Activated CD8-positive, alpha-beta T cell treated with anti-CD3 and anti-CD28 coated beads, Interleukin-2, amount 10 ng/mL, durations not matched to agents 7 days and 5 days (primary cell): ENCODE results near the gene USP17L22. TPM values are rescaled to one million over a fixed set of nuclear protein-coding genes. Genes with fewer than 3 reads are reported as not detected.
"Not testable (repeated sequence)": the region's sequence is repeated elsewhere in the genome, so short reads cannot be mapped to it uniquely, and the experiment has no call there.

Experiments
- ATAC-seq: fragments of 150-1000 bp; cut with Tn5 transposase; one replicate; pipeline ENCODE4 v1.10.0; 2021; ENCODE audit warnings: moderate library complexity
- CTCF ChIA-PET: fragments of 350-600 bp; sonication (Branson Sonifier 250); formaldehyde crosslinking; loops from one replicate; lab custom pipeline; 2021; ENCODE audit warnings: antibody characterized with exemption; lab: Charles Lee
- POLR2A ChIA-PET: fragments of 350-600 bp; sonication (Branson Sonifier 250); formaldehyde crosslinking; loops from one replicate; lab custom pipeline; 2021; ENCODE audit warnings: antibody characterized with exemption; lab: Charles Lee
- DNase-seq: peaks from one replicate; pipeline ENCODE4 v3.0.0-alpha.2; 2020
- H3K27ac Mint-ChIP-seq: one replicate; pipeline ENCODE4 v1.8.0; 2021; ENCODE audit warnings: mild to moderate bottlenecking, mixed read lengths
- H3K27me3 Mint-ChIP-seq: one replicate; pipeline ENCODE4 v1.8.0; 2021; ENCODE audit warnings: low read depth, mixed read lengths
- H3K36me3 Mint-ChIP-seq: one replicate; pipeline ENCODE4 v1.8.0; 2021; ENCODE audit warnings: low read depth, mixed read lengths
- H3K4me1 Mint-ChIP-seq: one replicate; pipeline ENCODE4 v1.8.0; 2021; ENCODE audit warnings: low read depth, mixed read lengths
- H3K4me3 Mint-ChIP-seq: one replicate; pipeline ENCODE4 v1.8.0; 2021; ENCODE audit warnings: mild to moderate bottlenecking, mixed read lengths
- H3K9me3 Mint-ChIP-seq: one replicate; pipeline ENCODE4 v1.8.0; 2022; ENCODE audit warnings: mixed read lengths; ENCODE audit not compliant: insufficient read depth
- total RNA-seq, 2 experiments: library from RNA; stranded (reverse); gene quantifications; one replicate each; pipeline ENCODE4 v1.2.3, GENCODE V29; 2021

USP17L22 gene
- total RNA-seq, 2 experiments from 2014 or later: not detected

GRCh38 chr4:9271719-9272118 lies 4.3 kb downstream of the USP17L22 start:
- POLR2A ChIA-PET, CTCF ChIA-PET, ATAC-seq, H3K27ac Mint-ChIP-seq, H3K4me1 Mint-ChIP-seq, H3K9me3 Mint-ChIP-seq, H3K4me3 Mint-ChIP-seq, H3K27me3 Mint-ChIP-seq, H3K36me3 Mint-ChIP-seq: not testable (repeated sequence)
- DNase-seq: peak; percentile 19

Other genes with a start within 250 kb of the USP17L22 start
- gene FAM90A26, start 97.2 kb upstream of the USP17L22 start, total RNA-seq: not detected
- gene USP17L10, start 57.0 kb upstream of the USP17L22 start, total RNA-seq: not detected
- not detected for gene USP17L11, start 52.2 kb upstream of the USP17L22 start, total RNA-seq
- not detected for gene USP17L12, start 47.5 kb upstream of the USP17L22 start, total RNA-seq
- gene USP17L13, start 42.7 kb upstream of the USP17L22 start, total RNA-seq: not detected
- not detected for gene USP17L15, start 33.2 kb upstream of the USP17L22 start, total RNA-seq
- gene USP17L17, start 23.7 kb upstream of the USP17L22 start, total RNA-seq: not detected
- gene USP17L18, start 19.0 kb upstream of the USP17L22 start, total RNA-seq: not detected
- not detected for gene USP17L19, start 14.2 kb upstream of the USP17L22 start, total RNA-seq
- gene USP17L20, start 9.5 kb upstream of the USP17L22 start, total RNA-seq: not detected
- not detected for gene USP17L21, start 4.7 kb upstream of the USP17L22 start, total RNA-seq
- gene USP17L24, start 57.5 kb downstream of the USP17L22 start, total RNA-seq: not detected
- not detected for gene USP17L25, start 62.3 kb downstream of the USP17L22 start, total RNA-seq
- not detected for gene USP17L26, start 67.0 kb downstream of the USP17L22 start, total RNA-seq
- gene USP17L5, start 71.8 kb downstream of the USP17L22 start, total RNA-seq: not detected
- gene USP17L27, start 76.5 kb downstream of the USP17L22 start, total RNA-seq: not detected
- gene USP17L28, start 81.3 kb downstream of the USP17L22 start, total RNA-seq: not detected
- not detected for gene USP17L29, start 86.0 kb downstream of the USP17L22 start, total RNA-seq
- not detected for gene USP17L30, start 95.5 kb downstream of the USP17L22 start, total RNA-seq
- not detected for gene DEFB131A, start 176.8 kb downstream of the USP17L22 start, total RNA-seq